ENCODE results near the gene SSBP3.

- no peak for TF ChIP-seq CTCF (IDR thresholded peaks at IDR 0.05)
- TF ChIP-seq POLR2A (IDR thresholded peaks at IDR 0.05) = no peak
Measured at GRCh38 chr1:54309631-54310366, 96.4 kb downstream of the SSBP3 start.
